Measurements from ENCODE around the gene USP10.
"Not testable (repeated sequence)": the region's sequence is repeated elsewhere in the genome, so short reads cannot be mapped to it uniquely, and the experiment has no call there.

The USP10 gene

GRCh38 chr16:84673203-84673535 lies 26.6 kb upstream of the USP10 start:
- in situ Hi-C loops (cut with HindIII; ENCODE audit: low sequenced_read_pairs): no loop called here

GRCh38 chr16:84673561-84673960 lies 26.2 kb upstream of the USP10 start:
- in situ Hi-C loops (cut with HindIII; ENCODE audit: low sequenced_read_pairs): no loop called here

GRCh38 chr16:84675423-84675822 lies 24.4 kb upstream of the USP10 start:
- in situ Hi-C loops (cut with HindIII; ENCODE audit: low sequenced_read_pairs): no loop called here

GRCh38 chr16:84675884-84676283 lies 23.9 kb upstream of the USP10 start:
- in situ Hi-C loops (cut with HindIII; ENCODE audit: low sequenced_read_pairs): no loop called here

- in situ Hi-C loops (cut with HindIII; ENCODE audit: low sequenced_read_pairs): no loop called here
These were observed 22.6 kb upstream of the USP10 start for GRCh38 chr16:84677017-84677803.

- in situ Hi-C loops (cut with HindIII; ENCODE audit: low sequenced_read_pairs): no loop called here
These were observed 22.0 kb upstream of the USP10 start for GRCh38 chr16:84677849-84678248.

GRCh38 chr16:84678541-84678940 lies 21.3 kb upstream of the USP10 start:
- in situ Hi-C loops (cut with HindIII; ENCODE audit: low sequenced_read_pairs): no loop called here

GRCh38 chr16:84680165-84680842 lies 19.5 kb upstream of the USP10 start:
- in situ Hi-C loops (cut with HindIII; ENCODE audit: low sequenced_read_pairs): no loop called here

- in situ Hi-C loops (cut with HindIII; ENCODE audit: low sequenced_read_pairs): no loop called here
These were observed 18.8 kb upstream of the USP10 start for GRCh38 chr16:84680843-84681629.

GRCh38 chr16:84683691-84684591 lies 15.9 kb upstream of the USP10 start:
- in situ Hi-C loops (cut with HindIII; ENCODE audit: low sequenced_read_pairs): no loop called here

GRCh38 chr16:84684592-84684965 lies 15.2 kb upstream of the USP10 start:
- in situ Hi-C loops (cut with HindIII; ENCODE audit: low sequenced_read_pairs): no loop called here

- in situ Hi-C loops (cut with HindIII; ENCODE audit: low sequenced_read_pairs): no loop called here
These were observed 14.6 kb upstream of the USP10 start for GRCh38 chr16:84685210-84685609.

- in situ Hi-C loops (cut with HindIII; ENCODE audit: low sequenced_read_pairs): no loop called here
These were observed 13.0 kb upstream of the USP10 start for GRCh38 chr16:84686707-84687298.

GRCh38 chr16:84687715-84688114 lies 12.1 kb upstream of the USP10 start:
- in situ Hi-C loops (cut with HindIII; ENCODE audit: low sequenced_read_pairs): no loop called here

GRCh38 chr16:84688163-84688562 lies 11.6 kb upstream of the USP10 start:
- in situ Hi-C loops (cut with HindIII; ENCODE audit: low sequenced_read_pairs): not testable (repeated sequence)

- in situ Hi-C loops (cut with HindIII; ENCODE audit: low sequenced_read_pairs): no loop called here
These were observed 10.7 kb upstream of the USP10 start for GRCh38 chr16:84689111-84689510.

- in situ Hi-C loops (cut with HindIII; ENCODE audit: low sequenced_read_pairs): loop anchor here (5.0 kb wide), 1 partner anchor 42 kb away; no protein-coding TSS in a partner anchor
These were observed 9.5 kb upstream of the USP10 start for GRCh38 chr16:84690088-84690819.

- in situ Hi-C loops (cut with HindIII; ENCODE audit: low sequenced_read_pairs): loop anchor here (5.0 kb wide), 1 partner anchor 40 kb away; no protein-coding TSS in a partner anchor
These were observed 7.2 kb upstream of the USP10 start for GRCh38 chr16:84692451-84693214.

- in situ Hi-C loops (cut with HindIII; ENCODE audit: low sequenced_read_pairs): loop anchor here (5.0 kb wide), 1 partner anchor 38 kb away; no protein-coding TSS in a partner anchor
These were observed 5.9 kb upstream of the USP10 start for GRCh38 chr16:84693869-84694268.
